ENCODE data around the gene ITPKB. TPM values are rescaled to one million over a fixed set of nuclear protein-coding genes. Genes with fewer than 3 reads are reported as not detected.
A peak's percentile ranks its signal among the peaks of the same experiment; 100 is the strongest.
"Not testable (repeated sequence)": the region's sequence is repeated elsewhere in the genome, so short reads cannot be mapped to it uniquely, and the experiment has no call there.

ITPKB gene
- total RNA-seq, 1 donor from 2014 or later: 2.1 TPM

DNA sequence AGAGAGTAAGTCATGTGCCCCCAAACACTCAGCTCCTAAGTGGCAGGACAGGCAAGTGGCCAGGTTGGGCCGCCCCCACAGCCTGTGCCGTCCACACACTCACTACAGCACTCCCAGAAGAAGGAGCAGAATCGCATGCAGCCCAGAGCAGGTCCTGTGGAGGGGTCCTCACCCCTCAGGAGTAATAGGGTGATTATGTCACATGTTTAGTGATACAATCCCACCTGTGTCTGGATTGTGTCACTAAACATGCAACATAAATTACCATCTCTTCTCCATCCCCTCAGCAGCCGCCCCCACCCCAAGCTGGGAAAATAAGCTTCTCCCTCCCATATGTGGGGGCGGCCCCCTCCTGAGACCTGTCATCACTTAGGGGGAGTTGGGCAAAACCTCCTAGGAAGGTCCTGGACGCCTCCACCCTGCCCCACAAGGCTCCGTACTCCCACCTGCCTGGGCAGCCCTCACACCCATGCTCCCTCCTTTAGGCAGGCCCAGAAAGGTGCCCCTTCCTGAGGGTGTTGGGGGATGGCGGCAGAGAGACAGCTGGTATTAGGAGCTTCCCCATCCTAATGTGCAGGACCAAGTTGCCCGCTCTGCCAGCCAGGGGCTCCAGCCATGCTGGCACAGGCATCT, 133.6 kb downstream of the ITPKB start:
- no peak for DNase-seq (ENCODE audit: low read depth)

DNA sequence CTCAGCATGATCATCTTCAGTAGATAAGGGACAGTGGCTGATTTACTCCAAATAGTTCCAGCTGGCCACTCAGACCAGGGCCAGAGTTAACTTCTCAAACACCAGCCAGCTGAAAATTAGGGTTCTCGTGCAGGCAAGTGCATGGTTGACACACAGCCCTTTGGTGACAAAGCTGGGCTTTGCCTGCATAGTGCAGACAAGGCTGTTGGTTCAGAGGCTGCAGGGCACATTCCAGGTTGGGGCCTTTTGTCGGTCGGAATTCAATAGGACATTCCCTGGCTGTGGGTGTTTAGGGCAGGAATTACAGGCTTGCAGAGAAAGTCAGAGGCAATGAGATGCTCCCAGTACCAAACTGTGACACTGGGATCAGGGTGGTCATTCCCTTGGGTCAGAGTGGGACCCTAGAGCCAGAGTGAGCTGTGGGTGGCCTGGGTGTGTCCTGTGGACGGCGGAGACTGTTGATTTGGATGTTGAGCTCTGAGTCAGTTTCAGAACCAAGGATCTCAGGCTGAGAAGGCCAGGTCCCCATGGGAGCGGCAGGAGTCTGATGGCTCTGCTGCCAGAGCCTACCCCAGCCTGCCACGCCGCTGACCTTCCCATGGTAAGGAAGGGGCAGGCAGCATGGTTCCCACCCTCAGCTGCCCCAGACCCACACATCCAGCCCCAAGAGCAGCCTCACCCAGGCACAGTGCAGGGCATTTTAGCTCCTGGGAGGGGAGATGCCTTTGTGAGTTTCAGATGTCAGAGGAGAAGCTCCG, 134.3 kb downstream of the ITPKB start:
- no peak for DNase-seq (ENCODE audit: low read depth)

DNA sequence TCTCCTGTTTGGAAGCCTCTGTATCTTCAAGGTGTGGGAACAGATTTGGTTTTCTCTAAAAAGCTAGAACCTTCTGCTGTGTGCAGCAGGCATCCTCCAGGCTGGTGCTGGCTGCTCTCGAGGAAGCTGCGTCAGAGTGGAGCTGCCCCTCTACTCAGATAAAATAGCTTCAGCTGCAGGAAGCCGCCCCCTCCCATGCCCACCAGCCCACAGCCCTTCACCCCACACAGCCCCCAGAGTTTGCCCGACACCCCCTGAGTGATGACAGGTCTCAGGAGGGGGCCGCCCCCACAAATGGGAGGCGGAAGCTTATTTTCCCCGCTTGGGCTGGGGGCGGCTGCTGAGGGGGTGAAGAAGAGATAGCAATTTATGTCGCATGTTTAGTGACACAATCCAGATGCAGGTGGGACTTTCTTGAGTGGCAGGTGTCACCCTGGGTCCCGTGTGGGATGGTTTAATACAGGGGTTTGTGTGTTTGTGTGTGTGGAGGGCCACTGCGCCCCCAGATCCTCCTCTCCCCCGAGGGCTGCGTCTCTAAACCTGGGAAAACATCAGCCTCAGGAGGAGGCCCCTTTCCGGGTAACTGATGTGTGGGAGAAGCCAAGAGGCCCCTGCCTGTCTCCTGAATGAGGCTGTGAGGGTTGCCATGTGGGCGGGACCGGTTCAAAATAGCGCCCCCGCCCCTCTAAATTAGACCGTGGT, 135.1 kb downstream of the ITPKB start:
- no peak for DNase-seq (ENCODE audit: low read depth)

DNA sequence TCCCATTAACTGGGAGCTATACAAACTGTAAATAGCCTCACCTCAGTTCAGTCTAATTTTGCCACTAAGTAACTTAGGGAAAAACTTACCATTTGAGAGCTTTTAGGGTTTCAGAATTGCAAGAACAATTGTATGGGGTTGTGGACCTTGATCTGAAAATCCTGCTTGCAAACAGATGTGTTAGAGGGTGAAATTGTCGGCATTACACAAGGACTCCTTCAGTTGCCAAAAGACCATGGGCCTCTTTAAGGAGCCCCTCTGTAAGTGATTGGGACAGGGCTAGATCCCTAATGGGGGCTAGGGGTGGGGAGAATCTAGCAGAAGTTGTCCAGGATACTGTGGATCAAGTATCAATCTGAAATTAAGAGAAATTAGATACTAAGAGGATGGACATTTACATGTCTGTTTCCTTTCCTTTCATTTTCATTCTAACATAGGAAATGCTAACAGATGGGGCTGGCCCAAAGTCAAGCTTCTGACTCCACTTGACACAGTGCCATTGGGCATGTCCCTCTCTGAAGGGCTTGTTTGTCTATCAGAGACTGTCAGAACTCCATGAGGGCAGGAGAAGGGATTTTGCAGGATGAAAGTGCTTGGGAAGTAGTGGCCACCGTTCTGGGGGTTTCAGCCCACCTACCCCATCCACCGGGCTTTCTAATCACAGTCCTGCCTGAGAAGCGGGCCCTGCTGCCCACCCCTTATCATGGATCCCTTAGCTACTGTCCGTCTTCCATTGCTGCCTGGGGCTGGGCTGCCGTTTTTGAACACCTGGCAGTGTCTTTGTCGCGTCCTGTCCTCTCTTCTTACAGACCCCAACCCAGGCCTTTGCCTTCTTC, 135.8 kb downstream of the ITPKB start:
- peak; percentile 63 for DNase-seq (ENCODE audit: low read depth)

DNA sequence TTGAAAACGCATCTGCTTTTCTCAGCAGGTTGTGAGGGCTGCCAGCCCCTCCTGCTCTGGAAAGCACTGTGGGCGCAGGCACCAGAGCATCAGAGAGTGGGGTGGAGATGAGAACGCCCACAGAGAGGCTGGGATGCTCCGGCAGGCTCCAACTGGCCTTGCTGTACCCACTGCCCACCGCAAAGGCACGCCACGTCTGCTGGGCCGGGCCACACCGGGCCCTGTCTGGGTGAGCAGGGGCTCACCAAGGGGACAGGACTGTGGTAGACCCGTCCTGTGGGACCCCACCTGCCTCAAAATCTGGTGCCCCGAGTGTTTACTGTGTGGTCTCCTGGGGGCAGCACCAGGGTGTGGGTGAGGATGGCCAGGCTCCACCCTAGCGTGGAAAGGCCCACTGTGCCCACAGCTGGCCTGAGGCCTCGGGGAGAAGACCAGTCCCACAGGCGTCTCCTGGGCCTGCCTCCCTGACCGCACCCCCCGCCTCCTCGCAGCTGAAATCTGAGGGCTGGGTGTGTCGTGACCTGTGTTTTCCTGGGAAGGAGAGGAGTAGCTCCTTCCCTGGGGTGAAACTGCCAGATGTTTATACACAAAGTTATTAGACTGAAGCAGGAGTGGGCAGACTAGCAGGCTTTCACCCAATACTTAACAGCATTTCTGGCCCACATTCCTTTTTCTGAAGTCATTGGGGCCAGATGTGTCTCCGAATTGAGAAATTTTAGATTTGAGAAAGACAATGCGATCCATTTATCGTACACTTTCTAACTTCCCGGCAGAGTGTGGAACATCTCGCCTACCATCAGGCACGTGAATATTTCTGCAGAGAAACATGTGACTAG, 136.7 kb downstream of the ITPKB start:
- peak; percentile 56 for DNase-seq (ENCODE audit: low read depth)

DNA sequence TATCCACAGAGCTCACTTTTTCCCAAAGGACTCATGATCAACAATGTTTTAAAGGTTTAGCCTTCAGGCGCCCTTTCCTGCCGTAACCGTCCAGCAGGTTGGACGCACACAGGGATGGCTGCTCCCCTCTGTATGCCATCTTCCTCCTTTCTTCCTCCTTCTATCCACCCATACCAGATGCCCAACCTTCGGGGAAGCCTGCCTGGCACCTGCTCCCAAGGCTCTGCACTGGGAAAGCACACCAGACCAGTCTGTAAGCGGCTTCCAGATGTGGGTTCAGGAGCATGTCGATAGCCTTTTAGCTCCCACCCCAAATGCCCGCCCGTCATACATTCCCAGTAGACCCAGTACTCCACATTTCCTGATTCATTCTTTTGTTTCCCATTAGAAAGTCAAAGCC, 137.6 kb downstream of the ITPKB start:
- DNase-seq (ENCODE audit: low read depth): no peak

DNA sequence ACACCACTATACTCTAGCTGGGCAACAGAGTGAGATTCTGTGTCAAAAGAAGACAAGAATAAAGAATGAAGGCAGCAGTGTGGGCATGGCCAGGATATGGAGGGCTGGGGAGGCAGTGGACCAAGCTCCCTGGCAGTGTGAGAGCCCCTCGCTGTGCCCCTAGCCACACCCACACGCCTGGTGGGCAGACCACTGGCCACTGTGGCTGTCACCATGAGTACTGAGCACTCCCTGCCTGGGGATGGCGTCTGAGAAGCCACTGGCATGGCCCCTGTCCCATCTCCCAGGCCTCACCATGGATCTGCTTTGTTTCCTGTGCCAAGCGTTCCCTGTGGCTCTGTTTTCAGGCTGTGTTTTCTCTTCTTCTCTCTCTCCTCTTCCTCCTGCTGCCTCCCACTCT, 138.8 kb downstream of the ITPKB start:
- no peak for DNase-seq (ENCODE audit: low read depth)

DNA sequence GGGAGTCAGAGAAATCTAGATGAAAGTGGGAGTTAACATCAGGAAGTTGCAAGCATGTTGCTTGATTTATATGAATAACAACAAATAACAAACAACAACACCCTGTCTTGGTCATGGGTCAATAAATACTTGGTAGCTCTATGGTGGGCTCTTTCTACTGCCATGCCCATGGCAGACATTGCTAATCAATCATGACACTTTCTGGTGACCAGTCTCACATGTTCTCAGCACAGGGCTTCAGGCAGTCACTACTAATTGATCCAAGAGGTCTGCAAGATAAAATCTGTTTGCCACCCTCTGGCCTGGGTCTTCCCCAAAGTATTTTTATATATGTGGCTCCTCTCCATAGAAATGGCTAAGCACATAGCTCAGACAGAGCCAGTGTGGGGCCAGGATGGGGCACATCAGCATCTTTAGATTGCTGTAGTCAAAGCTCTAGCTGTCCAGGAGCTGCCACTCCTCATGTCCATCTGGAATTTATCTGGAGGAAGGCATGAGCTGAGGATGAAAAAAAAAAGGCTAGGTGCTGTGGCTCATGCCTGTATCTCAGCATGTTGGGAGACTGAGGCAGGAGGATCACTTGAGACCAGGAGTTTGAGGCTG, 139.3 kb downstream of the ITPKB start:
- no peak for DNase-seq (ENCODE audit: low read depth)

DNA sequence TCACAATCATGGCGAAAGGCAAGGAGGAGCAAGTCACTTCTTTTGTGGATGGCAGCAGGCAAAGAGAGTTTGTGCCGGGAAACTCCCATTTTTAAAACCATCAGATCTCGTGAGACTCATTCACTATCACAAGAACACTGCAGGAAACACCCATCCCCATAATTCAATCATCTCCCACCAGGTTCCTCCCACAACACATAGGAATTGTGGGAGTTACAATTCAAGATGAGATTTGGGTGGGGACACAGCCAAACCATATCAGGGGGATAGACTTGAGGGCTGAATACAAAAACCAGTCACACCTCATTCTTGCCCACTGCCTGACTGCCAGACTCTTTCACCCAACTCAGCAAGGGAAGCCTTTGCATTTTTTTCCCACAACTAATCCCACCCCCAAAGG, 140.1 kb downstream of the ITPKB start:
- not testable (repeated sequence) for DNase-seq (ENCODE audit: low read depth)

DNA sequence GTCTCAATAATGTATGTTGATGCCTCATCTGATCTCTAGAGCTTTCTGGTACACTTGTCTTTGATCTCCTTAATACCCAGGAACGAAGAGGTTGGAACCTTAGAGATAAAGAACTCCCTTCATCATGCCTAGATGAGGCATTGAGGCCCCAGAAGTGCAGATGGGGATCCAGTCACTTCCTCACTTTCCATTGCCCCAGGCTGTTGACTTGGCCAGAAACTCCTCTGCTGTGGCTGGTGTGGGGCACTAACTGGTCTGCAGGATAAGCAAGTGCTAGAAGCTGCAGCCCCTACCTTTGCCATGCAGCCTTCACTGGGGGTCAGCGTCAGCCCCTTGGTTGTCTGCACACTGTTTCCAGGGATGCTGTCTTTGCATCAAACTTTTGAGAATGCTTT, 140.6 kb downstream of the ITPKB start:
- no peak for DNase-seq (ENCODE audit: low read depth)

DNA sequence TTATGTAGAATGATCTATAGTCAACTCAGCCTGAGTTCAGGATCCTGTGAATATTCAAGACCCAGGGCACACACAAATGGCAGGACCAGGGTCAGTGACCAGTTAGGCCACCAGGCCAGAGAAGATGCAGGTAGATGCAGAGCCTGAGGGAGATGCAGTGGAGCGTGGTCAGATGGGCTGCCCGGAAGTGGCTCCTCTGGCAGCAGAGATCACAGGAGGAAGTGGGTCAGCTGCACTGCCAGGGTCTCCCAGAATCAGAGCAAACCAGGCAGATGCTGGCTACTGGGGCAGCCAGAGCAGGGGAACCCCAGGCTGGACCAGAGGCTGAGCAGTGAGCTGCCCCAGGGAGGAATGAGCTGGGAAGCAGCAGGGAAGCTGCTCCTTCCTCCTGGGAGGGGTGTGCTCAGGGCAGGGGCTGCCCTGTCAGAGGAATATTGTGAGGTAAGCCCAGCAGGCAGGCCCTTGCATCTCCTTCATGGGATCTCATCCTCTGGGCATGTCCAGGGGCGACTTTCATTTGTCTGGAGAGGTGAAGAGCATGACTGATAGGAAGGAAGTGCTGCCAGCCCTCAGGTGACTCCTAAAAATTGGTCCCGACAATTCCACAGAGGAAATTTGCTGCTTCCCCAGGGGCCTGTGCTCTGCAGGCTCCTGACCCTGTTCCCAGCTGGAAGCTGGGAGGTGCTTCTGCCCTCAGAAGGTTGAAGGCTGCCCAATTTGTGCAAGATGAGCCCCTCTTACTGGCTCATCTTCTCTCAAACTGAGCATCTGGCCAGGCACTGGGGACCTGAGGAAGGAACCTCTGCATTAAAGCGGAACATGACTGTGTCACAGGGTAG, 141.2 kb downstream of the ITPKB start:
- DNase-seq (ENCODE audit: low read depth): no peak

DNA sequence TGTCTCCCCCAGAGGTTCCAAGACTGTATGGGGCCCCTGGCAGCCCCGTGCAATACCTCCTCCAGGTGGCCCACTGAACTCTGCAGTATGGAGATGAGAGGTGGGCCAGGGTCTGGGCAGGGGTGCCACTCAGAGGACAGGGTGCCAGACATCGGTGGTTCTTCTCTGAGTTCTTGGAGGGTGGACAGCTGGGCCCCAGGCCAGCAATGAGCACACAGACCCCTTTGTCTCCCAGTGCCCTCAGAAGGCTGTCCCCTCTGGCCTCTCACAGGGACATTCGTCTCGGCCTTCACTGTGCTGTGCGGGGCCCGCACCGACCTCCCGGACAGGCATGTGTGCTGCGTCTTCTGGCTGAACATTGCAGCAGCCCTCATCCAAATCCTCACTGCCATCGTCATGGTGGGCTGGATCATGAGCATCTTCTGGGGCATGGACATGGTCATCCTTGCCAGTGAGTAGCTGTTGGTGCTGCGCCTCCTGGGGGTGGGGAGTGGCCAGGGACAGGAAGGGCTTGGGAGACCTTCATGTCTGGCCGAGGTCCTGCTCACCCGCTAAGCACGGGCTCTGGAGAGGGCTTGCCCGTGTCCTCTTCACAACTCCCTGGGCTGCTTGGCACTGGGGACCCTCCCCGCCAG, 142.4 kb downstream of the ITPKB start:
- DNase-seq (ENCODE audit: low read depth): no peak

DNA sequence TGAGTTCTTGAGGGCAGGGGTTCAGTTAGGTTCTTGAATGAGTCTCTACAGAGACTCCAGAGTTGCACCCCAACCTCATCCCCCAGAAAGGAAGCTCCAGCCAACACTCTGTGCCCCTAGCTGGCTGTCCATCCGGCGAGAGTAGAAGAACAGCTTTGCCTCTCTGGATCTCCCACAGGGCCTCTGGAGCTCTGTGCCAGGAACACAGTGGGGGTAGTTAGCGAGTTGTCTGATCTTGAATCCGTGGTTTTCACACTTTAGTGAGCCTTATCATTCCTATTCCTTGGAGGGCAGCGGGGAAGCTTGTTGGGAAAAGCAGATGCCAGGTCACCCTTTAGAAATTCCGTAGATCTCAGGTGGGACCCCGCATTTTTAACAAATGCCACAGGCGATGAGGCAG, 145.5 kb downstream of the ITPKB start:
- no peak for DNase-seq (ENCODE audit: low read depth)

DNA sequence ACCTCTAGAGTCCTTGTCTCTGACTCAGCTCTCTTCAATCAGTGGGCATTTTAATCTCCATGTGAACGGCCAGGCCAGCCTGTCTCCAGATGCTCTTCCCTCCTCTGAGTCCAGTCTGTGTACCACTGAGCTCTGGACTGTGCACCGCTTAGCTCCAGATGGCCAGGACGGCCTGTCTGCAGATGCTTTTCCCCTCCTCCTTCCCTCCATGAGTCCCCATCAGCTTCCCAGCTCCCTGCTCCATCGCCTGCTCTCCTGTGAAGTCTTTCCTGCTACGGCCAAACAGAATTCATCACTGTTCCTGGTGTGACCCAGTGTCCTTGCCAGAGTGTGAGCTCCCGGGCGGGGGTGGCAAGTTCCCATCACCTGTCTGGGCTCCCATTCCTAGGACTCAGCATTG, 148.5 kb downstream of the ITPKB start:
- no peak for DNase-seq (ENCODE audit: low read depth)

DNA sequence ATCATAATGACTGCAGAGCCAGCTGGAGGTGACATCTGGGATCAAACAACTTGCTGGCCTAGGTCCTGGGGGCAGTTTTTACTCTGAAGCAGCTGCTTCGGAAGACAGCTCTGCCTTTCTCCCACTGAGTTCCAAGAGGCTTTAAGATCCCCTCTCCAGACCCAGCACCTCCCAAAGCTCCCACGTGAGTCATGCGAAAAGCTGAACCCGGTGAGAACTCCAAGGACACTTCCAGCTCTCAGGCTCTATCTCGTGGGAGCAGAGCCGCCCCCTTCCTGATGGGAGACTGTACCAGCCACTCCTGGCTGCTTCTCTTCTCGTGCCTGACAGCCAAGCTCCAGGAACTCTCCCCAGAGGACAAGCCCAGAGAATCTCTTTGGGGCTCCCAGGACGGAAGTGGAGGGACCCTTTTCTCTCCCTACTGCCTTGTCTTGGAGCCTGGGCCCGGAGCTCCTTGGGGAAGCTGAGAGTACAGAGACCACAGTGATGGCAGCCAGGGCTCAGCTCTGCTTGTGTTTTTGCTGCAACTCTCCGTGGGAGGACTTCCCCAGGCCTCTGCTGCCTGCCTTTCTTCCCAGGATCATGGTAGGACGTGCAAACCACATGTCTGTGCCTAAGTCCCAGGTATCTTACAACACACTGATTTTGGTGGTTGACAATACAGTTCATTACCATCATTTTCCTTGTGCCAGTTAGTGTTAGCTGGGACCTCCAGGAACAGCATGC, 149.9 kb downstream of the ITPKB start:
- DNase-seq (ENCODE audit: low read depth): no peak

DNA sequence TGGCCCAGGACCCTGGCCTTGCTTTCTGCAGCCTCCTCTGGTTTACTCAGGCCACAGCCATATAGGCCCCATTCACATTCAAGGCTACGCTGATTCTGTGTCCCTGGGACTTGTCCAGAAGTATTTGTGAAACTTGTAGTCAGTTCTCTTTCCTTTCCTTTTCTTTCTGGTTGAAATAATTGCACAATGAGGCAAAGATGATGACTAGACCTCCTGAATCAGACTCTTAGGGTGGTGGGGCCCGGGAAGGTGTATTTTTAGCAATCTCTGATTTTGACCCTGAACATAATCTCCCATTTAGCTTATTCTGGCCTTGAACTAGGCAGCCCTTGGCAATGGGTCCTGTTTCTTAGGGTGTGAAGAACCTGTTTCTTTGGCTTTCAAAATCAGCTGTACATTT, 150.6 kb downstream of the ITPKB start:
- DNase-seq (ENCODE audit: low read depth): no peak

DNA sequence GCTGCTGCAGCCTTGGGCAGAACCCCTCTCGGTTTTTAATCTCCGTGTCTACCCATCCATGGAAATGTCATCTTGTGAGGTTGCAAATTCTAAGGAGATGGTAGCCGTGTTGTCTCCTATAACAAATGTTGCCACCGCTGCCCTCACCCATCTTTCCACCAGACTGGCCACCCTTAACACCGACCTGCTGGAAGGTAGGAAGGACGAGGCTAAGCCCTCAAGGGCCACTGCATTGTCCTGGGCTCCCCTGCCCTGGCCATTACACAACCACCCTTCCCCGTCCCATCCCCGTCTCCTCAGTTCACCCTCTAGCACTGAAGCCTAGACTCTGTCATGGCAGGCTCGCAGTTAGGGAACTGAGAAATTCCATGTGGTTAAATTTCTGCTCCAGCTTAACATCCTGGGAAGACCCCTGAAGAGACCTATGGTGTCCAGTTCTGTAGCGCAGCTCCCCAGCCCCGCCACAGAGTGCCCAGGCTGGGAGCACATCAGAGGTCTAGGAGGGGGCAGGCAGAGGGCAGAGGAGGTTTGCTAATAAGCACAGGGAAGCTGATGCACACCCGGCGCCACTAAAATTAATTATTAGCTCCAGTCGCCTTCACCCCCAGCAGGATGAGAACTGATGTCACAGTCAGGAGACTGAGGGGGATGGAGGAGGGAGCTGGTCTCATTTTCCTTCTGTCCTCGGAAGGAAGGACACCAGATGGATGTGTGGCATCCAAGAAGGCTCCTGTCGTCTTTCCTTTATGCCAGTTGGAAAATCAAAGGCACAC, 152.2 kb downstream of the ITPKB start:
- no peak for DNase-seq (ENCODE audit: low read depth)

Measured in myocyte (in vitro differentiated cells).